Measurements from ENCODE around the gene SRCIN1.
A peak's percentile ranks its signal among the peaks of the same experiment; 100 is the strongest.
"Not testable (repeated sequence)": the region's sequence is repeated elsewhere in the genome, so short reads cannot be mapped to it uniquely, and the experiment has no call there.

The SRCIN1 gene, protein sequence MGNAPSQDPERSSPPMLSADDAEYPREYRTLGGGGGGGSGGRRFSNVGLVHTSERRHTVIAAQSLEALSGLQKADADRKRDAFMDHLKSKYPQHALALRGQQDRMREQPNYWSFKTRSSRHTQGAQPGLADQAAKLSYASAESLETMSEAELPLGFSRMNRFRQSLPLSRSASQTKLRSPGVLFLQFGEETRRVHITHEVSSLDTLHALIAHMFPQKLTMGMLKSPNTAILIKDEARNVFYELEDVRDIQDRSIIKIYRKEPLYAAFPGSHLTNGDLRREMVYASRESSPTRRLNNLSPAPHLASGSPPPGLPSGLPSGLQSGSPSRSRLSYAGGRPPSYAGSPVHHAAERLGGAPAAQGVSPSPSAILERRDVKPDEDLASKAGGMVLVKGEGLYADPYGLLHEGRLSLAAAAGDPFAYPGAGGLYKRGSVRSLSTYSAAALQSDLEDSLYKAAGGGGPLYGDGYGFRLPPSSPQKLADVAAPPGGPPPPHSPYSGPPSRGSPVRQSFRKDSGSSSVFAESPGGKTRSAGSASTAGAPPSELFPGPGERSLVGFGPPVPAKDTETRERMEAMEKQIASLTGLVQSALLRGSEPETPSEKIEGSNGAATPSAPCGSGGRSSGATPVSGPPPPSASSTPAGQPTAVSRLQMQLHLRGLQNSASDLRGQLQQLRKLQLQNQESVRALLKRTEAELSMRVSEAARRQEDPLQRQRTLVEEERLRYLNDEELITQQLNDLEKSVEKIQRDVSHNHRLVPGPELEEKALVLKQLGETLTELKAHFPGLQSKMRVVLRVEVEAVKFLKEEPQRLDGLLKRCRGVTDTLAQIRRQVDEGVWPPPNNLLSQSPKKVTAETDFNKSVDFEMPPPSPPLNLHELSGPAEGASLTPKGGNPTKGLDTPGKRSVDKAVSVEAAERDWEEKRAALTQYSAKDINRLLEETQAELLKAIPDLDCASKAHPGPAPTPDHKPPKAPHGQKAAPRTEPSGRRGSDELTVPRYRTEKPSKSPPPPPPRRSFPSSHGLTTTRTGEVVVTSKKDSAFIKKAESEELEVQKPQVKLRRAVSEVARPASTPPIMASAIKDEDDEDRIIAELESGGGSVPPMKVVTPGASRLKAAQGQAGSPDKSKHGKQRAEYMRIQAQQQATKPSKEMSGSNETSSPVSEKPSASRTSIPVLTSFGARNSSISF

DNA sequence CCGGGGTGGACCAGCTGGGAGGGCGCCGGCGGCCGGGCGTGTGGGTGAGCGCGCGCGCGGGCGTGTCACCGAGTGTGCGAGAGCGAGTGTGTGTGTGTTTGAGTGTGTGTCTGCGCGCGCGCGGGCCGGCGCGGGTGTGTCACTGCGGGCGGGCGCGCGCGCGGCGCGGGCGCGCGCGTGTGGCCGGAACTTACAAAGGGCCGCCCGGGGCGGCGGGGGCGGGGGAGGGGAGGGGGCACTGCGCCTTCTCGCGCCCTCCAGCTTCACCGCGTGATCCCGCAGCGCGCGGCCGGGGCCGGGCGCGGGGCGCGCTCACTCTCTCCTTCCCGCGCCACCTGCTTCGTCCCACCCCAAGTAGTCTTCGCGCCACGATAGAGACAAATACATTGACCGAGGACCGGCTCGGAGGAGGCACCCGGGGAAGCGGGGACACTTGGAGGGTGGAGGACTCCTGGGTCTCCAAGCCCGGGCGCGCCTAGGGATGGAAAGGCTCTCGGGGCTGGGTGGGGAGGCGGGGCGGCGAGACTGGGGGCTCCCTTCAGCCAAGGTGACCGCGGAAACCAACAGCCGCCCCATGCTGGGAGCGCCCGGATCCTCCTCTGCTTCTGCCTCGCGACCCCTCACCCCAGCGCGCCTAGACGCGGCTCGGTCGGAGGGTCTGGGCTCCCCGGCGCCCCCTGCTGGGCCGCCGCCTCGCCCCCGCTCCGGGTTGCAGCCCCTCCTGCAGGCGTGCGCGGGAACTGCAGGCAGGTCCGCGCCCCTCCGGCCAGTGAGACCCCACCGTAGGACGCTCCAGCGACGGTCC, at the start of gene SRCIN1:
Gene SRCIN1 (minus strand): TSS at position 112 of the 805 bp plus-strand sequence. CDS start 247 bp downstream, outside the sequence.
- no peak for DNase-seq (ENCODE audit: low read depth, low spot score)
- H3K4me3 ChIP-seq (ENCODE audit: low read depth, low read length) = peak within 1 kb of the TSS; percentile 40
- ChIA-PET CTCF (interaction anchor here (0.5 to 2.5 kb wide), 9 partner anchors 10 to 168 kb away, joined by 3 to 13 read pairs (median 3); no protein-coding TSS in a partner anchor), POLR2A (no interaction called here)
- TF ChIP-seq, protein P1, sequence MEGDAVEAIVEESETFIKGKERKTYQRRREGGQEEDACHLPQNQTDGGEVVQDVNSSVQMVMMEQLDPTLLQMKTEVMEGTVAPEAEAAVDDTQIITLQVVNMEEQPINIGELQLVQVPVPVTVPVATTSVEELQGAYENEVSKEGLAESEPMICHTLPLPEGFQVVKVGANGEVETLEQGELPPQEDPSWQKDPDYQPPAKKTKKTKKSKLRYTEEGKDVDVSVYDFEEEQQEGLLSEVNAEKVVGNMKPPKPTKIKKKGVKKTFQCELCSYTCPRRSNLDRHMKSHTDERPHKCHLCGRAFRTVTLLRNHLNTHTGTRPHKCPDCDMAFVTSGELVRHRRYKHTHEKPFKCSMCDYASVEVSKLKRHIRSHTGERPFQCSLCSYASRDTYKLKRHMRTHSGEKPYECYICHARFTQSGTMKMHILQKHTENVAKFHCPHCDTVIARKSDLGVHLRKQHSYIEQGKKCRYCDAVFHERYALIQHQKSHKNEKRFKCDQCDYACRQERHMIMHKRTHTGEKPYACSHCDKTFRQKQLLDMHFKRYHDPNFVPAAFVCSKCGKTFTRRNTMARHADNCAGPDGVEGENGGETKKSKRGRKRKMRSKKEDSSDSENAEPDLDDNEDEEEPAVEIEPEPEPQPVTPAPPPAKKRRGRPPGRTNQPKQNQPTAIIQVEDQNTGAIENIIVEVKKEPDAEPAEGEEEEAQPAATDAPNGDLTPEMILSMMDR (IDR thresholded peaks at IDR 0.05; ENCODE audit: insufficient read depth, low read length, missing control alignments) = peak; percentile 63

DNA sequence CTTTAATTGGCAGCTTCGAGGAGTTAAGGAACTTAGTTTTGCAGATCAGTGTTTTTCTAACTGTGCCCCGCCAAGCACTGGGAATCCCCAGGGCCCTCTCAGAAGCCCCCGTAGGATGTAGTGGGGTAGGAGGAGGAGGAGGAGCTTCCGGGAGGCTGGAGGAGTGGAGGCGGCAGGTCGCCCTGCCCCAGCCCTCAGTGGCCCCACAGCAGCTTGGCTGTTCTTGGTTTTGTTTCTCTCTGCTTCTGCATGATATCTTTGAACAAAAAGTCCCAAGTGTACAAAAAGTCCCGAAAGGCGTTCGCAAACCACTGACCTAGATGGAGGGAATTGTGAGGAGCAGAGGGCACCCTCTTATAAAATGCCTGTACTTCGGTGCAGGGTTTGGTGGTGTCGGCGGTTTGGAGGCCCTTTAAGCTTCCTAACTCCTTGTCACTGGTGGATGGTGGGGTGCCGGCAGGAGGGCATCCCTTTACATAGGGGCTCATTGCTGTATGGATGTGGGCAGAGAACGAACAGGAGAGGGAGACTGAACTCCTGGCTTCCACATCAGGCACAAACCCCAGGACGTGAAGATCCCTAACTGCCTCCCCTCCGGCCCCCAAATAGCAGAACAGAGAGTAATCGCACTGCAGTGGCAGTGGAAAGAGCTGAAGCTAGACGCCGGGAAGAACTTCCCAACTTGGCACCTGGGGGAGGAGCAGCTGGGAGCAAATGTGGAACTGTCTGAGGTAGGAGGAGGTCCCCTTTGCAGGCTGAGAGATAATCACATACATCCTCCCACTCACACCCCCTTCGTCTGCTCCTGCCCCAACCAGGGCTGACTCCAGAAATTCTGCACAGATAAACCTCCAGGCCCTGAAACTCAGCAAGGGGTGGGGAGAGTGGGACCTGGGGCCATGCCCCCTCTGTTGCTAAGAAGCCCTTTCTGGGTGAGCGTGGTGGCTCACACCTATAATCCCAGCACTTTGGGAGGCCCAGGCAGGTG, 49.0 kb upstream of the SRCIN1 start:
- CTCF ChIA-PET = interaction anchor here (1.4 to 13.2 kb wide), 3 partner anchors 12 to 306 kb away, joined by 4 to 132 read pairs (median 4); no protein-coding TSS in a partner anchor
- TF ChIP-seq, protein P1 (IDR thresholded peaks at IDR 0.05; ENCODE audit: insufficient read depth, low read length, missing control alignments) = no peak
- POLR2A ChIA-PET = no interaction called here
- no peak overlapping the region for H3K4me3 ChIP-seq (ENCODE audit: low read depth, low read length)
- no peak for DNase-seq (ENCODE audit: low read depth, low spot score)

DNA sequence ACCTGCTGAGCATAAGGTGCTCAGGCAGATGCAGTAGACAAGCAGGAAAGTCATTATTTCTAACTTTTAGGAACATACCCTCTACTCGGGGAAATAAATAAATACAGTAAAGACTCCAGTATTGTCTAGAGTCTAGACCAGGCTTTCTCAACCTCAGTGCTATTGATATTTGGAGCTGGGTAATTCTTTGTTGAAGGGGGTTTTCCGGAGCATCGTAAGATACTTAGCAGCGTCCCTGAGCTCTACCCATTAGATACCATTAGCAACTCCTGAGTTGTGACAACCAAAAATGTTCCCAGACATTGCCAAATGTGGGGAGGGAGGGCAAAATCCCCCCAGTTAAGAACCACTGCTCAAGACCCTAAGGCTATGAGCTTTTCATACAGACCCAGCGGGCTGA, 47.9 kb upstream of the SRCIN1 start:
- TF ChIP-seq, protein P1 (IDR thresholded peaks at IDR 0.05; ENCODE audit: insufficient read depth, low read length, missing control alignments) = no peak
- POLR2A ChIA-PET = no interaction called here
- no peak overlapping the region for H3K4me3 ChIP-seq (ENCODE audit: low read depth, low read length)
- no peak for DNase-seq (ENCODE audit: low read depth, low spot score)
- CTCF ChIA-PET = interaction anchor here (1.0 to 13.2 kb wide), 5 partner anchors 8 to 305 kb away, joined by 3 to 132 read pairs (median 4); no protein-coding TSS in a partner anchor

DNA sequence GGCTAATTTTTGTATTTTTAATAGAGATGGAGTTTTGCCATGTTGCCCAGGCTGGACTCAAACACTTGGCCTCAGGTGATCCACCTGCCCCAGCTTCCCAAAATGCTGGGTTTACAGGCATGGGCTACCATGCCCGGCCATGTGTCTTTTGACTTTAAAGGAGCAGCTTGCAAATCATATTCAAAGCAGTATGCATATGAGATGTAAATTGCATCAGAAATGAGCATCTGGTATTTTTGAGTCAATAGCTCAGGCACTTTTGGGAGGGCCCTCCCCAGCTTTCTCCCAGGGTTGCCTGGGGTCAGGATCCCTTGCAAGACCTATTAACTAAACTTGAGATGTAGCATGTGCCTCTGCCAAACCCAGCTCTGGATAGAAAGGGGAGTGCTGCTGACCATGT, 47.5 kb upstream of the SRCIN1 start:
- TF ChIP-seq, protein P1 (IDR thresholded peaks at IDR 0.05; ENCODE audit: insufficient read depth, low read length, missing control alignments) = no peak
- CTCF ChIA-PET = interaction anchor here (1.0 to 13.2 kb wide), 5 partner anchors 9 to 304 kb away, joined by 3 to 132 read pairs (median 4); no protein-coding TSS in a partner anchor
- POLR2A ChIA-PET = no interaction called here
- DNase-seq (ENCODE audit: low read depth, low spot score) = no peak
- no peak overlapping the region for H3K4me3 ChIP-seq (ENCODE audit: low read depth, low read length)

DNA sequence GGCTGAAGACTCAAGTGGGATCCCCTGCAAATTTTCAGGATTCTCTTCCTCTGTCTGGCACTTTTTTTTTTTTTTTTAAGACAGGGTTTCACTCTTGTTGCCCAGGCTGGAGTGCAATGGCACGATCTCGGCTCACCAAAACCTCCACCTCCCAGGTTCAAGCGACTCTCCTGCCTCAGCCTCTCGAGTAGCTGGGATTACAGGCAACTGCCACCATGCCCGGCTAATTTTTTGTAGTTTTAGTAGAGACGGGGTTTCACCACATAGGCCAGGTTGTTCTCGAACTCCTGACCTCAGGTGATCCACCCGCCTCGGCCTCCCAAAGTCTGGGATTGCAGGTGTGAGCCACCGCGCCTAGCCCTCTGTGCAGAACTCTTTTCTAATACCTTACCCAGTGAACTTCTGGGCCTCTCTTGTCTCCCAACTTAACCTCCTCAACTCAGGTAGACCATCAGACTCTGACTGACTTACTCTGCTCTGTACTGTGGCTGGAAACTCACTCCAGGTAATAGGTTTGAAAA, 45.0 kb upstream of the SRCIN1 start:
- POLR2A ChIA-PET; DNase-seq (ENCODE audit: low read depth, low spot score); H3K4me3 ChIP-seq (ENCODE audit: low read depth, low read length): not testable (repeated sequence)
- CTCF ChIA-PET = interaction anchor here (0.6 to 13.2 kb wide), 5 partner anchors 10 to 93 kb away, joined by 3 to 132 read pairs (median 4); no protein-coding TSS in a partner anchor
